A673 (cell line): Measurements from ENCODE around the gene ITGBL1.

ENCODE experiments used
- CTCF ChIP-seq: fragments of 300-800, 200-600 bp; sonication (generic); conservative IDR thresholded peaks from 2 replicates; pipeline ENCODE4 v1.5.1; 2017; ENCODE audit warnings: low read depth, mild to moderate bottlenecking, antibody characterized with exemption, low read length, moderate library complexity, mixed read lengths
- EZH2 ChIP-seq: fragments of 200-600 bp; sonication (generic); IDR thresholded peaks from 2 replicates; pipeline ENCODE4 v1.6.1; 2017; ENCODE audit warnings: borderline replicate concordance, low read depth, mild to moderate bottlenecking, mixed read lengths, antibody characterized with exemption, low read length; ENCODE audit not compliant: poor library complexity, severe bottlenecking

DNA sequence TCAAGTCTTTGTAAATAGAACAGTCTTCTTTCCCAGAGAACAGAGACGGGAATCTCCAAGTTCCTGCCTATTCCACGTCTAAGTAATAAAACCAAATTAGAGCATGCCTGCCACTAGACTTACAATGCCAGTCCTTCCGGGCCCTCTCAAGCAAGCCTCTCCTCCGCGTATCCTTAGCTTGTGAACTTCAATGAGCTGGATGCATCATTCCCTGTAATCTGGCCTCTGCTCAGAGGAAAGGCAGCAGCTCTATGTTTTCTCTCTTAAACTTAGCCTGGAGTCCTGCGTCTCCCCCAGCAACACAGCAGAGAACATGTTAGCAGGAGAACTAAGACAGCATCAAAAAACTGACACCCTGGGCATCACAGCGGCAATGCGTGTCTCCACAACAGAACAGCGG, 44.3 kb upstream of the ITGBL1 start:
- TF ChIP-seq CTCF: no peak
- TF ChIP-seq EZH2: no peak
